SK-N-MC (cell line): ENCODE data around the gene RSRP1.
"Not testable (repeated sequence)": the region's sequence is repeated elsewhere in the genome, so short reads cannot be mapped to it uniquely, and the experiment has no call there.

Experiments used
- EZH2 ChIP-seq: fragments of 200-600 bp; sonication (generic); IDR thresholded peaks from one replicate; pipeline ENCODE4 v1.6.1; 2017; ENCODE audit warnings: antibody characterized with exemption
- FOXP2 ChIP-seq: optimal IDR thresholded peaks from 2 replicates; pipeline ENCODE3; 2011; ENCODE audit warnings: mild to moderate bottlenecking, moderate library complexity; ENCODE audit not compliant: insufficient read depth; ENCODE audit errors: extremely low read length, control extremely low read depth
- POLR2AphosphoS5 ChIP-seq: IDR thresholded peaks from 2 replicates; pipeline ENCODE4 v1.6.1; 2012; ENCODE audit warnings: mild to moderate bottlenecking, low read depth, low read length, borderline replicate concordance

DNA sequence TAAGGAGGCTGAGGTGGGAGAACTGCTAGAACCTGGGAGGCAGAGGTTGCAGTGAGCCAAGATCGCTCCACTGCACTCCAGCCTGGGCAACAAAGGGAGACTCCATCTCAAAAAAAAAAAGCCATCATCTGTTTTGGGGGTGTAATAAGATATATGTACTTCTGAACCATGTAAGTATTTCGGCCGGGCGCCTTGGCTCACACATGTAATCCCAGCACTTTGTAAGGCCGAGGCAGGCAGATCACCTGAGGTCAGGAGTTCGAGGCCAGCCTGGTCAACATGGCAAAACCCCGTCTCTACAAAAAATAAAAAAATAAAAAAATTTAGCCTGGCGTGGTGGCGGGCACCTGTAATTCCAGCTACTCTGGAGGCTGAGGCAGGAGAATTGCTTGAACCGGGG, 11.8 kb downstream of the RSRP1 start:
- TF ChIP-seq EZH2, FOXP2, POLR2AphosphoS5: not testable (repeated sequence)
